Ramos (cell line): Measurements from ENCODE around the gene USF2.

Source experiments
- in situ Hi-C: fragments of 300-500 bp; cut with MboI; formaldehyde crosslinking; loops from one replicate; pipeline ENCODE4 v1.14.3; 2022; ENCODE audit warnings: low sequenced_read_pairs; ENCODE audit not compliant: unreplicated experiment

The USF2 gene

GRCh38 chr19:35297515-35297848, 28.7 kb downstream of the USF2 start:
- in situ Hi-C loops, result no loop called here

GRCh38 chr19:35297922-35298321, 29.2 kb downstream of the USF2 start:
- in situ Hi-C loops, result no loop called here

GRCh38 chr19:35298561-35298972, 29.8 kb downstream of the USF2 start:
- in situ Hi-C loops, result no loop called here

- in situ Hi-C loops, result no loop called here
Observed at GRCh38 chr19:35299523-35300338, 31.0 kb downstream of the USF2 start.

GRCh38 chr19:35300339-35300649, 31.5 kb downstream of the USF2 start:
- in situ Hi-C loops, result no loop called here

GRCh38 chr19:35301961-35302360, 33.2 kb downstream of the USF2 start:
- in situ Hi-C loops, result no loop called here

- in situ Hi-C loops, result no loop called here
Observed at GRCh38 chr19:35302446-35302845, 33.7 kb downstream of the USF2 start.

- in situ Hi-C loops, result no loop called here
Observed at GRCh38 chr19:35303357-35303915, 34.7 kb downstream of the USF2 start.

GRCh38 chr19:35304036-35304435, 35.3 kb downstream of the USF2 start:
- in situ Hi-C loops, result no loop called here

GRCh38 chr19:35305181-35305580, 36.4 kb downstream of the USF2 start:
- in situ Hi-C loops, result no loop called here

- in situ Hi-C loops, result no loop called here
Observed at GRCh38 chr19:35306473-35307246, 37.9 kb downstream of the USF2 start.

GRCh38 chr19:35307931-35308330, 39.2 kb downstream of the USF2 start:
- in situ Hi-C loops, result no loop called here

- in situ Hi-C loops, result no loop called here
Observed at GRCh38 chr19:35308910-35309309, 40.1 kb downstream of the USF2 start.

GRCh38 chr19:35309481-35310279, 40.9 kb downstream of the USF2 start:
- in situ Hi-C loops, result no loop called here

- in situ Hi-C loops, result no loop called here
Observed at GRCh38 chr19:35310331-35310730, 41.6 kb downstream of the USF2 start.

GRCh38 chr19:35310811-35311465, 42.2 kb downstream of the USF2 start:
- in situ Hi-C loops, result no loop called here

GRCh38 chr19:35311901-35312665, 43.3 kb downstream of the USF2 start:
- in situ Hi-C loops, result no loop called here

- in situ Hi-C loops, result no loop called here
Observed at GRCh38 chr19:35313587-35313986, 44.8 kb downstream of the USF2 start.

- in situ Hi-C loops, result no loop called here
Observed at GRCh38 chr19:35314031-35314430, 45.3 kb downstream of the USF2 start.
